AG04450 (cell line): ENCODE measurements around the gene COL27A1. TPM values are rescaled to one million over a fixed set of nuclear protein-coding genes. Genes with fewer than 3 reads are reported as not detected.

Experiments
- CTCF ChIA-PET: fragments of 300-600, 350-600 bp; formaldehyde crosslinking; extraction: SDS; loops from one replicate; lab custom pipeline; 2022; ENCODE audit warnings: antibody characterized with exemption, inconsistent platforms; lab: Charles Lee
- POLR2A ChIA-PET: fragments of 350-600 bp; formaldehyde crosslinking; extraction: SDS; loops from one replicate; lab custom pipeline; 2021; ENCODE audit warnings: antibody characterized with exemption, inconsistent platforms; lab: Yijun Ruan, JAX
- DNase-seq: peaks from one replicate; pipeline ENCODE4 v3.0.0-alpha.2; 2011; ENCODE audit warnings: low read depth, low spot score
- H3K27ac ChIP-seq: one replicate; pipeline ENCODE4 v1.5.1; 2012; ENCODE audit warnings: low read depth, low read length, control low read depth
- H3K27me3 ChIP-seq: one replicate; pipeline ENCODE4 v1.6.0; 2012; ENCODE audit warnings: low read length; ENCODE audit not compliant: control insufficient read depth, insufficient read depth
- H3K4me3 ChIP-seq: 2 replicates; pipeline ENCODE4 v1.5.1; 2011; ENCODE audit warnings: mild to moderate bottlenecking, low read depth, low read length, control low read depth
- H3K9me3 ChIP-seq: 2 replicates; pipeline ENCODE4 v1.5.1; 2012; ENCODE audit warnings: low read length; ENCODE audit not compliant: control insufficient read depth, insufficient read depth
- CTCF ChIP-seq: IDR thresholded peaks from 2 replicates; pipeline ENCODE4 v1.5.1; 2011; ENCODE audit warnings: low read depth, low read length, control low read depth, inconsistent platforms
- polyA plus RNA-seq: library from polyadenylated mRNA; depleted of rRNA; stranded (reverse); fragments of >200 nt; gene quantifications from 2 replicates; pipeline ENCODE4 v1.2.3, GENCODE V29; 2011

Gene COL27A1
- polyA plus RNA-seq, 1 experiment = 8.5 TPM

- ChIA-PET CTCF (interaction anchor here (0.8 to 2.0 kb wide), 3 partner anchors 27 to 156 kb away, joined by 3 to 9 read pairs (median 6); no protein-coding TSS in a partner anchor), POLR2A (no interaction called here)
- TF ChIP-seq CTCF = no peak
- Histone ChIP-seq H3K4me3 (no peak overlapping the region), H3K27ac (no peak overlapping the region), H3K27me3 (peaks cover 75% of the 10 kb centered on the region), H3K9me3 (no peaks in the 10 kb centered on the region; the same call in 1 of the 2 replicates)
- DNase-seq = no peak
Measured at GRCh38 chr9:114134827-114135396, 20.4 kb upstream of the COL27A1 start.

GRCh38 chr9:114137831-114138230 lies 17.5 kb upstream of the COL27A1 start:
- peaks cover 70% of the 10 kb centered on the region for H3K27me3 ChIP-seq
- H3K9me3 ChIP-seq = no peaks in the 10 kb centered on the region; the same call in 1 of the 2 replicates
- no peak overlapping the region for H3K4me3 ChIP-seq
- no peak for DNase-seq
- TF ChIP-seq CTCF = no peak
- ChIA-PET CTCF (interaction anchor here (1.6 kb wide), 1 partner anchor 17 kb away, joined by 6 read pairs; the partner anchor contains the start of gene COL27A1), POLR2A (no interaction called here)
- H3K27ac ChIP-seq = no peak overlapping the region

- POLR2A ChIA-PET = no interaction called here
- Histone ChIP-seq H3K9me3 (no peaks in the 10 kb centered on the region; the same call in 1 of the 2 replicates), H3K4me3 (no peak overlapping the region), H3K27ac (no peak overlapping the region), H3K27me3 (peaks cover 69% of the 10 kb centered on the region)
- CTCF ChIA-PET = interaction anchor here (1.6 to 4.1 kb wide), 2 partner anchors 16 to 30 kb away, joined by 6 to 26 read pairs; partner anchors contain the start of gene COL27A1
- no peak for DNase-seq
- TF ChIP-seq CTCF = no peak
Measured at GRCh38 chr9:114138552-114138971, 16.8 kb upstream of the COL27A1 start.

GRCh38 chr9:114139071-114139470 lies 16.3 kb upstream of the COL27A1 start:
- TF ChIP-seq CTCF = no peak
- CTCF ChIA-PET = interaction anchor here (1.6 to 7.5 kb wide), 3 partner anchors 16 to 31 kb away, joined by 6 to 46 read pairs (median 26); partner anchors contain the start of gene COL27A1
- H3K4me3 ChIP-seq = no peak overlapping the region
- POLR2A ChIA-PET = no interaction called here
- H3K9me3 ChIP-seq = no peaks in the 10 kb centered on the region; the same call in 1 of the 2 replicates
- no peak for DNase-seq
- H3K27ac ChIP-seq = no peak overlapping the region
- peaks cover 70% of the 10 kb centered on the region for H3K27me3 ChIP-seq

GRCh38 chr9:114140401-114140800 lies 14.9 kb upstream of the COL27A1 start:
- peaks cover 74% of the 10 kb centered on the region for H3K27me3 ChIP-seq
- ChIA-PET CTCF (interaction anchor here (1.4 to 7.5 kb wide), 6 partner anchors 11 to 151 kb away, joined by 4 to 46 read pairs (median 14); partner anchors contain the start of gene COL27A1), POLR2A (no interaction called here)
- DNase-seq = no peak
- TF ChIP-seq CTCF = no peak
- no peak overlapping the region for H3K27ac ChIP-seq
- no peaks in the 10 kb centered on the region; the same call in 1 of the 2 replicates for H3K9me3 ChIP-seq
- H3K4me3 ChIP-seq = no peak overlapping the region
